Measurements from ENCODE around the gene DEDD2.
A peak's percentile ranks its signal among the peaks of the same experiment; 100 is the strongest.
"Not testable (repeated sequence)": the region's sequence is repeated elsewhere in the genome, so short reads cannot be mapped to it uniquely, and the experiment has no call there.

Gene DEDD2, protein sequence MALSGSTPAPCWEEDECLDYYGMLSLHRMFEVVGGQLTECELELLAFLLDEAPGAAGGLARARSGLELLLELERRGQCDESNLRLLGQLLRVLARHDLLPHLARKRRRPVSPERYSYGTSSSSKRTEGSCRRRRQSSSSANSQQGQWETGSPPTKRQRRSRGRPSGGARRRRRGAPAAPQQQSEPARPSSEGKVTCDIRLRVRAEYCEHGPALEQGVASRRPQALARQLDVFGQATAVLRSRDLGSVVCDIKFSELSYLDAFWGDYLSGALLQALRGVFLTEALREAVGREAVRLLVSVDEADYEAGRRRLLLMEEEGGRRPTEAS

DNA sequence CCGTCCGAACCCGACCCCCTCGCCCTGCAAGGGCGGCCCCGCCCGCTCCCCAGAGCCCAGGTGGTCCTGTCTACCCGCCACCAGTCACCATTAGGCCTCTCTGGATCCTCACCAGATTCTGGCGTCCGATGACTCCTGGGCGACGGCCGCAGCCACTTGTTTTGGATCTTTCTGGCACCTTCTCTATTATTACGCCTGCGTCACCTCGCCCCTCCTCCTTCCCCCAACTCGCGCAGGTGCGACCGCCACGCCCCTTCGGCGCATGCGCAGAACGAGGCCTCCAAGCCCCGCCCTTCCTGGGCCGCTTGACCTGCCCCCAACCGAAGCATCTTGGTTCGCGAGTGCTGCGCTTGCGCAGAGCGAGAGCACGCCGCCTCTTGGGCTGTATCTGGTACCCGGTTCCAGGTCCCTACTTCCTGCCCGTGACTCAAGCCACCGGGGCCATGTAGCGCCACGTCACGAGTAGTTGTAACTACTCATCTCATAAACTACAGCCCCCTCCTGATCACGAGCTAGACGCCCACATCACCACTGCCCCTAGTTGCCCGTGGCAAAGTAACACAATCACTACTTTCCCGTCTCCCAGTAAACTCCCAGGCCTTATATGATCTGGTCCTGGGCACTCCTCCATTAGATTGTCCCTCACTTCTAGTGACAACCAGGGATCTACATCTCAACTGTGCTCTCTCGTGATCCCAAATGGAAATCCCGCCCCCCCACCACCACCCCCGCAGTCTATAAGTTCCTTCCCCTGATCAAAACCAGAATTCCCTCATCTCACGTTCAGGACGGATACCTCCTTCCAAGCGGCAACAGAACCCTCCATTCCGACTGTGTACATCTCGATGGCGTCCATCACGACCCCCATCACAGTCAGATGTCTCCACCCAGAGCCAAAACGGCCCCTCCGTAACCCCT is at the start of gene DEDD2:
Gene DEDD2 (minus strand): TSS at position 158 of the 918 bp plus-strand sequence. CDS start 670 bp downstream, outside the sequence.
- Histone ChIP-seq H3K27ac (ENCODE audit: low read length) (peak within 1 kb of the TSS; percentile 73), H3K4me1 (ENCODE audit: control insufficient read depth, insufficient read depth, low read length) (peaks cover 41% of the 10 kb centered on the region), H3K9ac (ENCODE audit: low read length in 2 of 2) (peak within 1 kb of the TSS; percentile 80 to 83), H3K36me3 (ENCODE audit: control insufficient read depth in 2 of 2, insufficient read depth in 2 of 2, low read length in 2 of 2) (peaks cover 14 to 16% of the 10 kb centered on the region in 2 donors), H3K4me3 (ENCODE audit: low read length in 2 of 2) (peak within 1 kb of the TSS; percentile 86 to 89), H3K9me3 (ENCODE audit: control insufficient read depth in 2 of 2, low read length in 2 of 2) (no peaks in the 10 kb centered on the region), H3K27me3 (ENCODE audit: control insufficient read depth in 1 of 2, insufficient read depth in 2 of 2, low read length in 2 of 2) (no peaks in the 10 kb centered on the region)

DNA sequence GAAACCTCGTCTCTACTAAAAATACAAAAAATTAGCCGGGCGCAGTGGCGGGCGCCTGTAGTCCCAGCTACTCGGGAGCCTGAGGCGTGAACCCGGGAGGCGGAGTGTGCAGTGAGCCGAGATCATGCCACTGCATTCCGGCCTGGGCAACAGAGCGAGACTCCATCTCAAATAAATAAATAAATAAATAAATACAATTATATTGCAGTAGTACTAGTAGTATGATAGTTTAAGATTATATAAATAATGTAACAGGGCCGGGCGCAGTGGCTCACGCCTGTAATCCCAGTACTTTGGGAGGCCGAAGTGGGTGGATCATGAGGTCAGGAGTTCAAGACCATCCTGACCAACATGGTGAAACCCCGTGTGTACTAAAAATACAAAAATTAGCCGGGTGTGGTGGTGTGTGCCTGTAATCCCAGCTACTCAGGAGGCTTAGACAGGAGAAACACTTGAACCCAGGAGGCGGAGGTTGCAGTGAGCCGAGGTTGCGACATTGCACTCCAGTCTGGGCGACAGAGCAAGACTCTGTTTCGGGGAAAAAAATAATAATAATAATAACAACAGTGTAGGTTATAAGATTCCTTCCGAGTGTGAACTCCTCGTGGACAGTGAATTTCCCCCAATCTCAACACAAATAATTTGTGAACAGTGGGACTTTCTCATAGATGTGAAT is 49.6 kb upstream of the DEDD2 start:
- not testable (repeated sequence) for H3K9me3 ChIP-seq (ENCODE audit: control insufficient read depth in 2 of 2, low read length in 2 of 2); H3K27ac ChIP-seq (ENCODE audit: low read length); H3K36me3 ChIP-seq (ENCODE audit: control insufficient read depth in 2 of 2, insufficient read depth in 2 of 2, low read length in 2 of 2); H3K9ac ChIP-seq (ENCODE audit: low read length in 2 of 2); H3K4me3 ChIP-seq (ENCODE audit: low read length in 2 of 2); H3K27me3 ChIP-seq (ENCODE audit: control insufficient read depth in 1 of 2, insufficient read depth in 2 of 2, low read length in 2 of 2)
- H3K4me1 ChIP-seq (ENCODE audit: control insufficient read depth, insufficient read depth, low read length), result peaks cover 29% of the 10 kb centered on the region

DNA sequence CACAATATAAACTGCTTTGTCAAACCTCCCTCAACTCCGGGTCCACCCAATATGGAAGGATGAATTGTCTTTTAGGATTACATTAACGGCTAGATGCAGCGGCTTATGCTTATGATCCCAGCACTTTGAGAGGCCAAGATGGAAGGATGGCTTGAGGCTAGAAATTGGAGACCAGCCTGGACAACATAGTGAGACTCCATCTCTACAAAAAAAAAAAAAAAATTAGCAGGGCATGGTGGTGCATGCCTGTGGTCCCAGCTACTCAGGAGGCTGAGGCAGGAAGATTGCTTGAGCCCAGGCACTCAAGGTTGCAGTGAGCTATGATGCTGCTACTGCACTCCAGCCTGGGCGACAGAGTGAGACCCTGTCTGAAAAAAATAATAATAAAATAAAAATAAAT is 48.6 kb upstream of the DEDD2 start:
- H3K9ac ChIP-seq (ENCODE audit: low read length in 2 of 2); H3K27ac ChIP-seq (ENCODE audit: low read length); H3K27me3 ChIP-seq (ENCODE audit: control insufficient read depth in 1 of 2, insufficient read depth in 2 of 2, low read length in 2 of 2); H3K36me3 ChIP-seq (ENCODE audit: control insufficient read depth in 2 of 2, insufficient read depth in 2 of 2, low read length in 2 of 2); H3K4me3 ChIP-seq (ENCODE audit: low read length in 2 of 2); H3K9me3 ChIP-seq (ENCODE audit: control insufficient read depth in 2 of 2, low read length in 2 of 2): not testable (repeated sequence)
- H3K4me1 ChIP-seq (ENCODE audit: control insufficient read depth, insufficient read depth, low read length), result peaks cover 21% of the 10 kb centered on the region

DNA sequence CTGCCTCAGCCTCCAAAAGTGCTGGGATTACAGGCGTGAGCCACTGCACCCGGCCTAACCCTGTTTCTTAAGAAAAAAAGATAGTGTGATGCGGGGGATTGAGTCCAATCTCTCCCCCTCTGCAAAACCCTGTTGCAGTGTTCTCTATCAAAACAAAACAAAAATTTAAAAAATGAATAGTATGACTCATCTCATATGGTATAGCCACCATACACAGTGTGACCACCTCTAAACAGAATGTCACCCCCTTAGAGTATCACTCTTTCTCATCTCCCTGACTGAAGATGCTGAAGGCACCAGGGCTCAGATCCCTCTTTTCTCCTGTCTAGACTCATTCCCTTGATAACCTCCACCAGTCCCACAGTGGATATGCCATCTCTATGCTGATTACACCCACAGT is 44.3 kb upstream of the DEDD2 start:
- Histone ChIP-seq H3K4me3 (ENCODE audit: low read length in 2 of 2) (no peak overlapping the region), H3K4me1 (ENCODE audit: control insufficient read depth, insufficient read depth, low read length) (peaks cover 2% of the 10 kb centered on the region), H3K36me3 (ENCODE audit: control insufficient read depth in 2 of 2, insufficient read depth in 2 of 2, low read length in 2 of 2) (no peaks in the 10 kb centered on the region), H3K9ac (ENCODE audit: low read length in 2 of 2) (no peak overlapping the region), H3K9me3 (ENCODE audit: control insufficient read depth in 2 of 2, low read length in 2 of 2) (no peaks in the 10 kb centered on the region), H3K27ac (ENCODE audit: low read length) (no peak overlapping the region), H3K27me3 (ENCODE audit: control insufficient read depth in 1 of 2, insufficient read depth in 2 of 2, low read length in 2 of 2) (no peaks in the 10 kb centered on the region)

DNA sequence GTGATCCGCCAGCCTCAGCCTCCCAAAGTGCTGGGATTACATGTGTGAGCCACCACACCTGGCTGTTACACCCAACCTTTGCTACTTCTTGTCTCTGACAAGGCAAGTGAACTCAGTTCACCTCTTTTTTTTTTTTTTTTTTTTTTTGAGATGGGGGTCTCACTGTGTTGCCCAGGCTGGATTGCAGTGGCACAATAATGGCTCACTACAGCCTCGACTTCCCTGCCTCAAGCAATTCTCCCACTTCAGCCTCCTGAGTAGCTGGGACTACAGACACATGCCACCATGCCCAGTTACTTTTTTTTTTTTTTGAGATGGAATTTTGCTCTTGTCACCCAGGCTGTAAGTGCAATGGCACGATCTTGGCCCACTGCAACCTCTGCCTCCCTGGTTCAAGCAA is 40.4 kb upstream of the DEDD2 start:
- H3K27me3 ChIP-seq (ENCODE audit: control insufficient read depth in 1 of 2, insufficient read depth in 2 of 2, low read length in 2 of 2); H3K9ac ChIP-seq (ENCODE audit: low read length in 2 of 2); H3K9me3 ChIP-seq (ENCODE audit: control insufficient read depth in 2 of 2, low read length in 2 of 2); H3K4me3 ChIP-seq (ENCODE audit: low read length in 2 of 2); H3K27ac ChIP-seq (ENCODE audit: low read length); H3K36me3 ChIP-seq (ENCODE audit: control insufficient read depth in 2 of 2, insufficient read depth in 2 of 2, low read length in 2 of 2): not testable (repeated sequence)
- peaks cover 18% of the 10 kb centered on the region for H3K4me1 ChIP-seq (ENCODE audit: control insufficient read depth, insufficient read depth, low read length)

DNA sequence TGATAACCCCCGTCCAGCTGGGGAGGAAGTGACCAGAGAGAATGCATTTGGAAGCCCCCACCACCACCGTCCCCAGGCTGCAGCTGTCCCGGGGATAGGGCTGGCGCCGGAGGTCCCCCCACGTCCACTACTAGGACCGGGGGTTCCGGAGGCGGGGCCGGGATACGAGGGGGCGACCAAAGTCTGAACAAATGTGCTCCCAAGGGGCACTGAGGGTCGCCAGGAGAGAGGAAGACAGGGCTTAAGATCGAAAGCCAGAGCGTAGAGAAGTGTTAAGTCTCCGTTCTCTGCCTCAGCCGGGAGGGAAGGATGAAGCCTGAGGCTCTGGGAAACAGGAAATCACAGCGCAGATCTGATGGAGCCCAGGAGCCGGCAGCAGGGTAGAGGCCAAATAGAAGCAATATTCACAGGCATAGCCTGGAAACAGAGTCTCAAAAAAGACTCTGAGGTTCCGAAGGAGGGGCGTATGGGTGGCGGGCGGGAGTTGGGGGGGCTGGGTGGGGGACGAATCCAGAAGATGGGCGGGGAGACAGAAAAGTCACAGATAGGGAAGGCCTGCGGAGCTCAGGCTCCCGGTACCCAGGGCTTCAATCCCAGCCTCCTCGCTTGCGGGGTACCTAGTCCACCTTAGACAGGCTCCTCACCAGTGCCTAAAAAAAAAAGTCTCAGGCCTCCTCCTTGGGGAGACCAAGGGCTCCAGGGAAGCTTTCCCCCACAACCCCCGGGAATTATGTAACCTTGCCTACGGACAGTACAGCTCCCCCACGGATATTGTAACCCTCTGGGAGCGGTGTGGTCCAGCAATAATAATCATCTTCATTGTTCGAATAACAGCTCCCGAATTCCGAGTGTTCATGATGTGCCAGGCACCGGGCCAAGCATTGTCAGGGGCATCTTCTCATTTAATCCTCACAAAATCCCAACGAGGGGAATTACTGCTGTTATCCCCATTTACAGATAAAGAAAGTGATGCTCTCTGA is 38.6 kb upstream of the DEDD2 start:
- no peaks in the 10 kb centered on the region for H3K36me3 ChIP-seq (ENCODE audit: control insufficient read depth in 2 of 2, insufficient read depth in 2 of 2, low read length in 2 of 2)
- no peaks in the 10 kb centered on the region for H3K27me3 ChIP-seq (ENCODE audit: control insufficient read depth in 1 of 2, insufficient read depth in 2 of 2, low read length in 2 of 2)
- H3K9ac ChIP-seq (ENCODE audit: low read length in 2 of 2), result peak overlapping the region; percentile 83 to 87
- no peaks in the 10 kb centered on the region for H3K9me3 ChIP-seq (ENCODE audit: control insufficient read depth in 2 of 2, low read length in 2 of 2)
- peak overlapping the region; percentile 96 for H3K27ac ChIP-seq (ENCODE audit: low read length)
- H3K4me1 ChIP-seq (ENCODE audit: control insufficient read depth, insufficient read depth, low read length), result peaks cover 34% of the 10 kb centered on the region
- H3K4me3 ChIP-seq (ENCODE audit: low read length in 2 of 2), result peak overlapping the region; percentile 81 to 83

DNA sequence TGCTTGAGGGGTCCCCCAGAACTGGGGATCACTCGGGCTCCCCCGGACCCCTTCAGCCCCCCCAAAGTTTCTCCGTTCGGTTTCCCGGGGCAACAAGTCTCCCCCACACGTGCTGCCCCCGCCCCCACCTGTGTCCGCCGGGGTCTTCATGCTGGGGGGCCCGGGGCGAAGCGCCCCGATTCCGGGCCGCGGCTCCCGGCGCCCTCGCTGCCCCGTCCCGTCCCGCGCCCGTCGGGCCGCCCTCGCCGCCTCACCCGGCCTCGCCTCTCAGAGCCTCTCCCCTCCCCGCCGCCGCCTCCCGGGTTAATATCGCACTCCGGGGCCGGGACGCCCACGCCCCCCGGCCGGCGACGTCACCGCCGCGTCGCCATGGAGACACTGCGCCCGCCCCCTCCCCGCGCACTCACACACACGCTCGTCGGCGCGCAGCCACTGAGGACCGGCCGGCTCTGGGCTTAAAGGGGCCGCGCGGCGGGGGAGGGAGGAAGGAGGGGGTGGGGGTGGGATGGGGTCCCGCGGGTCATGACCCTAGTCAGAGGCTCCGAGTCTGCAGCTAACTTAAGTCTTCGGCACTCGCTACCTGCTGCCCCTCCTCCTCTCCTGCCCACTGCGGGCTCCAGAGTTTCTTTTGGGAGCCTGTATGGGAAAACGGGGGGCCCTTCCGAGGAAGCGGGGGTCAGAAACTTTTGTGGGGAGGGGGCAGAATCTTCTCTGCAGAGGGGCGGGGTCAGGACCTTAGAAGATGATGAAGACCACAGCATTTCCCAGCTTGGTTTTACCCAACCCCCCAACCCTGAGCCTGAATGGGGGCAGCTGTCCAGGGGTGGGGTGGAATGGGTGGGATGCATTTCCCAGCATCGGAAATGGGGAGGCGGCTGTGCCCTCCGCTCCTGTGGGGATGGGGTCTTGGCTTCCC is 37.6 kb upstream of the DEDD2 start, which contains the start of gene ERF:
Gene ERF (minus strand): TSS at position 279 of the 916 bp plus-strand sequence. CDS start 129 bp downstream, at position 150.
- Histone ChIP-seq H3K36me3 (ENCODE audit: control insufficient read depth in 2 of 2, insufficient read depth in 2 of 2, low read length in 2 of 2) (no peaks in the 10 kb centered on the region), H3K27ac (ENCODE audit: low read length) (peak within 1 kb of the TSS; percentile 98), H3K9ac (ENCODE audit: low read length in 2 of 2) (peak within 1 kb of the TSS; percentile 98 to 99), H3K9me3 (ENCODE audit: control insufficient read depth in 2 of 2, low read length in 2 of 2) (no peaks in the 10 kb centered on the region), H3K27me3 (ENCODE audit: control insufficient read depth in 1 of 2, insufficient read depth in 2 of 2, low read length in 2 of 2) (no peaks in the 10 kb centered on the region), H3K4me1 (ENCODE audit: control insufficient read depth, insufficient read depth, low read length) (peaks cover 44% of the 10 kb centered on the region), H3K4me3 (ENCODE audit: low read length in 2 of 2) (peak within 1 kb of the TSS; percentile 90 to 91)

DNA sequence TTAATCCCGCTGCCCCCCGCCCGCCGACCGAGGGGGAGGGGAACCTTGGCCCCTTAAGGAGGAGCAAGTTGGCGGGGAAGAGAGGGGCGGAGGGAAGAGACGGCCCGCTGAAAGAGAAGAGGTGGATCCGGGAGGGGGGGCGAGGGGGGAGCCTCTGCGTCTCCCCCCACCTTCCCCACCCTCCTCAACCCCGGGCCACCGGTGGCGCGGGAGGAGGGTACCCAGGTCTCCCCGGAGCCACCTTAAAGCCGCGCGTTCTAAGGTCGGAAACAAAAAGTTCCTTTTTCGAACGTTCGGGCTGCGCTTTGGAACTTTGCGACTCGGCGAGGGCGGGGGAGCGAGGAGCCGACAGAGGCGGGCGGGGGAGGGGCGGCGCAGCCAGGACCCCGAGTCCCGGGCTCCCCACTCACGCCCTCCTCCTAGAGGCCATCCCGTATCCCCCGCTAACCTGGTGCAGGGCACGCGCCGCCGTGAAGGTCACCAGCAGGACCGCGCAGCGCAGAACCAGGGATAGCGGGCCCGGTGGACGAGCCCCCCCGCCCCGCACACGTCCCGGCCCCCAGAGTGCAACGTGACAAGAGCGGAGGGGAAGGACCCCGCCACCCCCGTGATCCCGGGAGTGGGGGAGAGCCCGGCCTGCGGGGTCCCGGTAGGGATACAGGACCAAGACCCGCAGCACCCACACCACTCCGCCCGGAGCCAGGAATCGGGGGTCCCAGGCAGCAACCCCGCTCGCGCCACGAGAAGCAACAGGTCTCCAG is 36.8 kb upstream of the DEDD2 start:
- Histone ChIP-seq H3K9ac (ENCODE audit: low read length in 2 of 2) (peak overlapping the region; percentile 98 to 99), H3K27me3 (ENCODE audit: control insufficient read depth in 1 of 2, insufficient read depth in 2 of 2, low read length in 2 of 2) (no peaks in the 10 kb centered on the region), H3K36me3 (ENCODE audit: control insufficient read depth in 2 of 2, insufficient read depth in 2 of 2, low read length in 2 of 2) (peaks cover 4 to 5% of the 10 kb centered on the region in 2 donors), H3K4me3 (ENCODE audit: low read length in 2 of 2) (peak overlapping the region; percentile 90 to 91), H3K27ac (ENCODE audit: low read length) (peak overlapping the region; percentile 98), H3K9me3 (ENCODE audit: control insufficient read depth in 2 of 2, low read length in 2 of 2) (no peaks in the 10 kb centered on the region), H3K4me1 (ENCODE audit: control insufficient read depth, insufficient read depth, low read length) (peaks cover 51% of the 10 kb centered on the region)

All from stomach smooth muscle (tissue), 2 donors.